Natural killer cell (primary cell): ENCODE measurements around the gene TMCC1. TPM values are rescaled to one million over a fixed set of nuclear protein-coding genes. Genes with fewer than 3 reads are reported as not detected.

Source experiments
- ATAC-seq, 3 donors: fragments of 150-1000 bp in 2 of 3; fragments of 200-7000 bp in 1 of 3; cut with Tn5 transposase; 1 replicate in 1 of 3; 2 replicates in 2 of 3; pipeline ENCODE4 v1.10.0; 2021; ENCODE audit warnings: mild to moderate bottlenecking in 2 of 3, moderate library complexity in 2 of 3
- DNase-seq, 2 donors: peaks; one replicate each; pipeline versions ENCODE4 v3.0.0 to v3.0.0-alpha.2; 2013 to 2021; ENCODE audit warnings: mixed read lengths in 1 of 2
- H3K27ac ChIP-seq: one replicate; pipeline ENCODE4 v1.5.1; 2013; ENCODE audit warnings: mild to moderate bottlenecking, low read length
- H3K27me3 ChIP-seq: one replicate; pipeline ENCODE4 v1.6.1; 2013; ENCODE audit warnings: low read length; ENCODE audit not compliant: control insufficient read depth, insufficient read depth
- H3K36me3 ChIP-seq: one replicate; pipeline ENCODE4 v1.6.1; 2013; ENCODE audit warnings: low read length; ENCODE audit not compliant: control insufficient read depth, insufficient read depth
- H3K4me1 ChIP-seq: one replicate; pipeline ENCODE4 v1.6.1; 2013; ENCODE audit warnings: low read length; ENCODE audit not compliant: control insufficient read depth, insufficient read depth
- H3K4me3 ChIP-seq: one replicate; pipeline ENCODE4 v1.5.1; 2013; ENCODE audit warnings: low read length
- H3K9me3 ChIP-seq: one replicate; pipeline ENCODE4 v1.6.1; 2013; ENCODE audit warnings: low read length; ENCODE audit not compliant: control insufficient read depth, insufficient read depth
- H3K27ac Mint-ChIP-seq, 2 donors: one replicate each; pipeline ENCODE4 v1.8.0; 2022; ENCODE audit warnings: mild to moderate bottlenecking in 2 of 2, mixed read lengths in 2 of 2, moderate library complexity in 1 of 2
- H3K27me3 Mint-ChIP-seq, 2 donors: one replicate each; pipeline ENCODE4 v1.8.0; 2022; ENCODE audit warnings: low read depth in 2 of 2, mixed read lengths in 2 of 2
- H3K36me3 Mint-ChIP-seq: one replicate; pipeline ENCODE4 v1.8.0; 2022; ENCODE audit warnings: mixed read lengths
- H3K4me1 Mint-ChIP-seq, 2 donors: one replicate each; pipeline ENCODE4 v1.8.0; 2022; ENCODE audit warnings: mixed read lengths in 2 of 2
- H3K4me3 Mint-ChIP-seq: one replicate; pipeline ENCODE4 v1.8.0; 2022; ENCODE audit warnings: mild to moderate bottlenecking, moderate library complexity, mixed read lengths
- H3K9me3 Mint-ChIP-seq, 2 donors: one replicate each; pipeline ENCODE4 v1.8.0; 2022; ENCODE audit warnings: mixed read lengths in 2 of 2
- whole genome bisulfite sequencing: methylation state at CpG from one replicate; pipeline ENCODE4 v1.1.7; 2013; ENCODE audit warnings: missing lambda C conversion rate; ENCODE audit not compliant: insufficient coverage; 5-methylcytosine and 5-hydroxymethylcytosine counted together
- intact Hi-C: fragments of 100-400 bp; cut with micrococcal nuclease; formaldehyde crosslinking; loops from one replicate; pipeline ENCODE4 v1.14.2; 2022
- total RNA-seq, 4 donors: library from RNA; stranded (reverse); fragments of 120-200 nt in 1 of 4; gene quantifications; one replicate each; pipeline versions ENCODE4 v1.2.3 to v1.2.4, GENCODE V29; 2013 to 2022
- TF ChIP-seq, protein P1 (sequence below): fragments of 200-600 bp; IDR thresholded peaks from one replicate; pipeline ENCODE4 v1.8.0; 2022; ENCODE audit warnings: antibody characterized with exemption

TMCC1 gene
- total RNA-seq, 3 donors from 2014 or later (not counting 1 experiment from before 2014, with no cell fraction given) = 26.4 to 36.7 (median 31.7) TPM

DNA sequence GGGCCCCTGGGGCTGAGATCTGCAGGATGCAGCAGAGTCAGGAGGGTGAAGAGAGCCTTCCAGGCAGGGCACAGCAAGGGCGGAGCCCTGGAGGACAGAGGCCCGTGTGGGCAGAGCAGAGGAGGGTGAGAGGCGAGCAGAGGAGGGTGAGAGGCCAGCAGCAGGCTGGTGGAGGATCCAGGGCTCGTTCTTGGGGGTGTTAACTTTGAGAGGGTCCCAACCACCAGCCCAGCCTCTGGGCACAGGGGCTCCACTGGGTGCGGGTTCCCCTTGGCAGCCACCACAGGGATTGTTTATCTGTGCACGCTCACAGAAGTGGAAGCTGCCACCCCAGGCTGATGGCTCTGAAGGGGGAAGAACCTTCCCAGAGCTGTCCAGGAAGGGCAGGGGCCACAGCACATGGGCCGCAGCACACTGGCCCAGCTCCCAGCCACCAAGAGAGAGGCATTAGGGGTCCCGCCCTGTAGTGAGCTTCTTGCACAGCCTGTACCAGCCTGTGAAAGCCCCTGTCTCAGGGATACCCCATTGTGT is 277.7 kb downstream of the TMCC1 start:
- DNase-seq = no peak
- no peaks in the 10 kb centered on the region for H3K9me3 Mint-ChIP-seq

DNA sequence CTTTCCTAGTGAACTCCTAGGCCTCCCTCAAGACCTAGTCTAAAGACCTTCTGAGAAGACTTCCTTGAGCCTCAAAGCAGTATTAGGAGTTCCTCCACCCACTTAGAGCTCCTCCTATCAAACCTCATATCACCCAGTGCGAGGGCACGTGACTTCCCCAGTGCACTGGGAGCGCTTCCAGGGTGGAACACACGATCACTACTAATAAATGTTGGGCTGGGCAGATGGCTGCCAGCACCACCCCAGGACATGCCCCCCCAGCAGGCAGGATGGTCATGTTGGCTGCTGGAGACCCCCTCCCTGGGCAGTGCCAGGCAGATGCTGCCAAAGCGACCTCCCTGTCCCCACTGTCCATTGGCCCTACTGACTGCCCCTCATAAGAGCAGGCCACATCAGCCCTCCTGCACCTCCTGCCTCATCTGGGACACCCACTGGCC is 278.6 kb downstream of the TMCC1 start:
- Histone ChIP-seq H3K4me1 (peaks cover 37% of the 10 kb centered on the region), H3K27me3 (no peaks in the 10 kb centered on the region), H3K27ac (no peak overlapping the region), H3K4me3 (no peak overlapping the region), H3K36me3 (no peaks in the 10 kb centered on the region), H3K9me3 (no peaks in the 10 kb centered on the region)
- peaks cover 23 to 45% of the 10 kb centered on the region in 2 donors for H3K4me1 Mint-ChIP-seq
- intact Hi-C loops = loop anchor here (5.0 kb wide), 1 partner anchor 38 kb away; no protein-coding TSS in a partner anchor
- no peaks in the 10 kb centered on the region for H3K36me3 Mint-ChIP-seq
- WGBS = 82% methylated on average over 5 of the region's 5 CpGs
- no peaks in the 10 kb centered on the region for H3K9me3 Mint-ChIP-seq
- TF ChIP-seq, protein P1, sequence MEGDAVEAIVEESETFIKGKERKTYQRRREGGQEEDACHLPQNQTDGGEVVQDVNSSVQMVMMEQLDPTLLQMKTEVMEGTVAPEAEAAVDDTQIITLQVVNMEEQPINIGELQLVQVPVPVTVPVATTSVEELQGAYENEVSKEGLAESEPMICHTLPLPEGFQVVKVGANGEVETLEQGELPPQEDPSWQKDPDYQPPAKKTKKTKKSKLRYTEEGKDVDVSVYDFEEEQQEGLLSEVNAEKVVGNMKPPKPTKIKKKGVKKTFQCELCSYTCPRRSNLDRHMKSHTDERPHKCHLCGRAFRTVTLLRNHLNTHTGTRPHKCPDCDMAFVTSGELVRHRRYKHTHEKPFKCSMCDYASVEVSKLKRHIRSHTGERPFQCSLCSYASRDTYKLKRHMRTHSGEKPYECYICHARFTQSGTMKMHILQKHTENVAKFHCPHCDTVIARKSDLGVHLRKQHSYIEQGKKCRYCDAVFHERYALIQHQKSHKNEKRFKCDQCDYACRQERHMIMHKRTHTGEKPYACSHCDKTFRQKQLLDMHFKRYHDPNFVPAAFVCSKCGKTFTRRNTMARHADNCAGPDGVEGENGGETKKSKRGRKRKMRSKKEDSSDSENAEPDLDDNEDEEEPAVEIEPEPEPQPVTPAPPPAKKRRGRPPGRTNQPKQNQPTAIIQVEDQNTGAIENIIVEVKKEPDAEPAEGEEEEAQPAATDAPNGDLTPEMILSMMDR = no peak
- no peak for DNase-seq
- H3K27me3 Mint-ChIP-seq = peaks cover 0 to 8% of the 10 kb centered on the region in 2 donors
- no peak overlapping the region for H3K27ac Mint-ChIP-seq
- no peak for ATAC-seq
- no peak overlapping the region for H3K4me3 Mint-ChIP-seq

More for the DNA sequence above, 277.7 kb downstream of the TMCC1 start:
- H3K9me3 ChIP-seq = no peaks in the 10 kb centered on the region
- H3K4me1 ChIP-seq = peaks cover 38% of the 10 kb centered on the region
- Mint-ChIP-seq H3K36me3 (no peaks in the 10 kb centered on the region), H3K4me1 (peaks cover 22 to 45% of the 10 kb centered on the region in 2 donors), H3K27me3 (peaks cover 0 to 8% of the 10 kb centered on the region in 2 donors), H3K4me3 (no peak overlapping the region), H3K27ac (no peak overlapping the region)
- intact Hi-C loops = no loop called here
- 76% methylated on average over 8 of the region's 8 CpGs for WGBS
- H3K27ac ChIP-seq = no peak overlapping the region
- no peak overlapping the region for H3K4me3 ChIP-seq
- no peaks in the 10 kb centered on the region for H3K36me3 ChIP-seq
- TF ChIP-seq, protein P1 = no peak
- H3K27me3 ChIP-seq = no peaks in the 10 kb centered on the region
- no peak for ATAC-seq

DNA sequence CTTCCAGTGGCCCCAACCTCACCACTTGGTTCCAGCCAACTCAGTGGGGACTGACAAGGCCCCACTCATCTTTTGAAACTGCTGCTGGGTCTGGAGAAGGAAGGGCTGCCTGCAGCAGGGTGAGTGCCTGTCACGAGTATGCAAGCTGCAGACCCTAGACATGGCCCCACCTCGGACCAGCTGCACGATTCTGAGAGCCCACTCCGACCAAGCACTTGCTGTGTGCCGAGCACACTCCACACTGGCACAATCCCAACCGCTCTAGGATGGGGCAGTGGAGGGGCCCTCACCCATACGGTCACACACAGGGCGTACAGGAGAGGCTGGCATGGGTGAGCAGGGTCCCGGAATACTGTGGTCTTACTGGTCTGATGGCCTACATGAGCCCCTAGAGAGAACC is 279.1 kb downstream of the TMCC1 start:
- no peaks in the 10 kb centered on the region for H3K36me3 ChIP-seq
- no peak overlapping the region for H3K27ac ChIP-seq
- Mint-ChIP-seq H3K4me1 (peaks cover 28 to 45% of the 10 kb centered on the region in 2 donors), H3K9me3 (no peaks in the 10 kb centered on the region), H3K4me3 (no peak overlapping the region), H3K27ac (no peak overlapping the region), H3K36me3 (no peaks in the 10 kb centered on the region), H3K27me3 (peaks cover 0 to 8% of the 10 kb centered on the region in 2 donors)
- intact Hi-C loops = loop anchor here (5.0 kb wide), 1 partner anchor 37 kb away; no protein-coding TSS in a partner anchor
- WGBS = 96% methylated on average over 9 of the region's 9 CpGs
- H3K4me1 ChIP-seq = peaks cover 32% of the 10 kb centered on the region
- no peaks in the 10 kb centered on the region for H3K27me3 ChIP-seq
- TF ChIP-seq, protein P1 = no peak
- no peak overlapping the region for H3K4me3 ChIP-seq
- DNase-seq (no peak), ATAC-seq (no peak)
- no peaks in the 10 kb centered on the region for H3K9me3 ChIP-seq

DNA sequence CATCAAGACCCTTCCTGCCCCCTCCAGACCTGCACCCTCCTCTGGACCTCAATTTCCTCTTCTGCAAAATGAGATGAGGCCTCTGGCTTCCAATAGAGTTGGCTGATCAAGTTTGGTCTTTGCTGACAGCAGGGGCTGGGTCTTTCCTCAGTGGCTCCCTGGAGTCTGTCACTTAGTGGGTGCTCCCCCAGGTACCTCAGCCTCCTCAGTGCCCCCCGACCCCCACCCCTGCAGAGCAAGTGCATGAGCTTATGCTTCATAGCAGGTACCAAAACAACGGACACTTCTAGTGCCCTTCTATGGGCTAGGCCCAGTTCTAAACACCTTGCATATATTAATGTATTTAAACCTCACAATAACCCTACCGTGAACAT is 280.2 kb downstream of the TMCC1 start:
- no peak for ATAC-seq
- 82% methylated on average over 2 of the region's 3 CpGs for WGBS
- Histone ChIP-seq H3K4me3 (no peak overlapping the region), H3K27ac (no peak overlapping the region), H3K4me1 (peaks cover 29% of the 10 kb centered on the region), H3K36me3 (no peaks in the 10 kb centered on the region), H3K27me3 (no peaks in the 10 kb centered on the region), H3K9me3 (no peaks in the 10 kb centered on the region)
- intact Hi-C loops = loop anchor here (5.0 kb wide), 1 partner anchor 36 kb away; no protein-coding TSS in a partner anchor
- TF ChIP-seq, protein P1 = no peak
- H3K4me3 Mint-ChIP-seq = no peak overlapping the region
- H3K27ac Mint-ChIP-seq = no peak overlapping the region
- DNase-seq = no peak
- no peaks in the 10 kb centered on the region for H3K36me3 Mint-ChIP-seq
- H3K9me3 Mint-ChIP-seq = no peaks in the 10 kb centered on the region
- peaks cover 0 to 7% of the 10 kb centered on the region in 2 donors for H3K27me3 Mint-ChIP-seq
- H3K4me1 Mint-ChIP-seq = peaks cover 31 to 41% of the 10 kb centered on the region in 2 donors
